GM12892 (cell line): ENCODE results near the gene LRRN2.

Experiments used
- POLR2A ChIP-seq: IDR thresholded peaks from 2 replicates; pipeline ENCODE4 v1.6.1; 2011; ENCODE audit warnings: low read depth, low read length, control low read depth
- POLR2AphosphoS5 ChIP-seq: IDR thresholded peaks from 2 replicates; pipeline ENCODE4 v1.6.1; 2011; ENCODE audit warnings: low read depth, low read length, control low read depth
- TAF1 ChIP-seq: IDR thresholded peaks from 2 replicates; pipeline ENCODE4 v1.6.1; 2011; ENCODE audit warnings: low read depth, mild to moderate bottlenecking, control low read depth, low read length, borderline replicate concordance

- TF ChIP-seq TAF1 (no peak), POLR2A (no peak), POLR2AphosphoS5 (no peak)
These were observed 65.8 kb downstream of the LRRN2 start for GRCh38 chr1:204619721-204620120.
